GM12892 (cell line): ENCODE results near the gene OR12D3.

Source experiments
- POLR2A ChIP-seq: IDR thresholded peaks from 2 replicates; pipeline ENCODE4 v1.6.1; 2011; ENCODE audit warnings: low read depth, low read length, control low read depth
- TAF1 ChIP-seq: IDR thresholded peaks from 2 replicates; pipeline ENCODE4 v1.6.1; 2011; ENCODE audit warnings: low read depth, mild to moderate bottlenecking, control low read depth, low read length, borderline replicate concordance

GRCh38 chr6:29375191-29375590 is at the start of gene OR12D3:
- TF ChIP-seq POLR2A (no peak), TAF1 (no peak)
